OCI-LY1 (cell line): Measurements from ENCODE around the gene LRRC31.

Experiments
- H2AFZ ChIP-seq: fragments of 200-600 bp; sonication (generic), shearing (Covaris generic); 2 replicates; pipeline ENCODE4 v1.6.0; 2014; ENCODE audit warnings: antibody characterized with exemption, mild to moderate bottlenecking, low read length
- H3F3A ChIP-seq: fragments of 200-600 bp; sonication (generic), shearing (Covaris generic); 2 replicates; pipeline ENCODE4 v1.6.0; 2014; ENCODE audit warnings: mild to moderate bottlenecking, antibody characterized with exemption, low read length, moderate library complexity; ENCODE audit not compliant: insufficient read depth
- H3K27ac ChIP-seq: fragments of 200-600 bp; sonication (generic); 2 replicates; pipeline ENCODE4 v1.5.1; 2014; ENCODE audit warnings: low read length, mixed run types, mild to moderate bottlenecking, low read depth; ENCODE audit not compliant: poor library complexity, severe bottlenecking
- H3K27me3 ChIP-seq: fragments of 200-600 bp; sonication (generic); 2 replicates; pipeline ENCODE4 v1.6.0; 2014; ENCODE audit warnings: antibody characterized with exemption, mild to moderate bottlenecking, low read length, moderate library complexity; ENCODE audit not compliant: insufficient read depth
- H3K36me3 ChIP-seq: fragments of 200-600 bp; sonication (generic); 2 replicates; pipeline ENCODE4 v1.6.1; 2014; ENCODE audit warnings: mild to moderate bottlenecking, antibody characterized with exemption, low read length, moderate library complexity, mixed read lengths; ENCODE audit not compliant: insufficient read depth
- H3K4me1 ChIP-seq: fragments of 200-600 bp; sonication (generic); 2 replicates; pipeline ENCODE4 v1.5.1; 2014; ENCODE audit warnings: mild to moderate bottlenecking, low read length, moderate library complexity; ENCODE audit not compliant: insufficient read depth, severe bottlenecking
- H3K4me2 ChIP-seq: fragments of 200-600 bp; sonication (generic), shearing (Covaris generic); 2 replicates; pipeline ENCODE4 v1.6.1; 2014; ENCODE audit warnings: low read length
- H3K4me3 ChIP-seq: fragments of 200-600 bp; sonication (generic); 2 replicates; pipeline ENCODE4 v1.5.1; 2014; ENCODE audit warnings: low read length, low read depth, mild to moderate bottlenecking, mixed read lengths; ENCODE audit not compliant: poor library complexity, severe bottlenecking
- H3K79me2 ChIP-seq: fragments of 200-600 bp; shearing (Covaris generic); 2 replicates; pipeline ENCODE4 v1.6.1; 2016; ENCODE audit warnings: mixed run types, low read length, mixed read lengths; ENCODE audit not compliant: insufficient read depth
- H3K9ac ChIP-seq: fragments of 200-600 bp; sonication (generic), shearing (Covaris generic); 2 replicates; pipeline ENCODE4 v1.6.1; 2014; ENCODE audit warnings: mild to moderate bottlenecking, low read length, mixed read lengths
- H3K9me2 ChIP-seq: fragments of 200-600 bp; sonication (generic), shearing (Covaris generic); 2 replicates; pipeline ENCODE4 v1.6.1; 2014; ENCODE audit warnings: low read depth, mild to moderate bottlenecking, low read length, mixed read lengths
- H3K9me3 ChIP-seq: fragments of 200-600 bp; shearing (Covaris generic); 2 replicates; pipeline ENCODE4 v1.6.1; 2014; ENCODE audit warnings: low read length, mixed read lengths
- H4K20me1 ChIP-seq: fragments of 200-600 bp; sonication (generic), shearing (Covaris generic); 2 replicates; pipeline ENCODE4 v1.6.0; 2016; ENCODE audit warnings: mild to moderate bottlenecking, low read length; ENCODE audit not compliant: insufficient read depth
- EZH2 ChIP-seq: fragments of 200-600 bp; sonication (generic), shearing (Covaris generic); IDR thresholded peaks from 2 replicates; pipeline ENCODE4 v1.8.0; 2017; ENCODE audit warnings: borderline replicate concordance, mixed run types, mild to moderate bottlenecking, antibody characterized with exemption, low read length, moderate library complexity, mixed read lengths
- TF ChIP-seq, protein P1 (sequence below): fragments of 200-600 bp; sonication (generic), shearing (Covaris generic); IDR thresholded peaks from 2 replicates; pipeline ENCODE4 v1.5.1; 2017; ENCODE audit warnings: mild to moderate bottlenecking, antibody characterized with exemption, low read length, moderate library complexity, mixed read lengths

Gene LRRC31

DNA sequence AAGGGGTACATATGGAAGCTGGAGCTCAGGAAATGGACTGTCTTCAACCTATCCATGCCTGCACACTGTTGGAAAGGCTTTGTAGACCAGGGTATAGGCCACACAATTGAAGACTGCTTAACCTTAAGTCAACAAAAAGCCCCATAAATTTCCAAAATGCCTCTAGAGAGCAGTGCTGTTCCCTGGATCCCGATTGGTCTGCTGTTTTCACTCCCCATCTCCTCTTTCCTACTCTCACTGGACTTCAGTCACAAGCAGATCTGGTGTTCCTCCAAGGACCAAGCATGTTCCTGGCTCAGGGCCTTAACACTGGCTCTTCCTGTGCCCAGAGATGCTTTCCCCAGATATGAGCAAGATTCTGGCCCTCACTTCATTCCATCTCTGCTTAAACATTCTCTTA, 34.2 kb downstream of the LRRC31 start:
- no peak for TF ChIP-seq EZH2
- TF ChIP-seq, protein P1, sequence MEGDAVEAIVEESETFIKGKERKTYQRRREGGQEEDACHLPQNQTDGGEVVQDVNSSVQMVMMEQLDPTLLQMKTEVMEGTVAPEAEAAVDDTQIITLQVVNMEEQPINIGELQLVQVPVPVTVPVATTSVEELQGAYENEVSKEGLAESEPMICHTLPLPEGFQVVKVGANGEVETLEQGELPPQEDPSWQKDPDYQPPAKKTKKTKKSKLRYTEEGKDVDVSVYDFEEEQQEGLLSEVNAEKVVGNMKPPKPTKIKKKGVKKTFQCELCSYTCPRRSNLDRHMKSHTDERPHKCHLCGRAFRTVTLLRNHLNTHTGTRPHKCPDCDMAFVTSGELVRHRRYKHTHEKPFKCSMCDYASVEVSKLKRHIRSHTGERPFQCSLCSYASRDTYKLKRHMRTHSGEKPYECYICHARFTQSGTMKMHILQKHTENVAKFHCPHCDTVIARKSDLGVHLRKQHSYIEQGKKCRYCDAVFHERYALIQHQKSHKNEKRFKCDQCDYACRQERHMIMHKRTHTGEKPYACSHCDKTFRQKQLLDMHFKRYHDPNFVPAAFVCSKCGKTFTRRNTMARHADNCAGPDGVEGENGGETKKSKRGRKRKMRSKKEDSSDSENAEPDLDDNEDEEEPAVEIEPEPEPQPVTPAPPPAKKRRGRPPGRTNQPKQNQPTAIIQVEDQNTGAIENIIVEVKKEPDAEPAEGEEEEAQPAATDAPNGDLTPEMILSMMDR = no peak
- Histone ChIP-seq H3K4me2 (no peak overlapping the region), H3K4me1 (peaks cover 16% of the 10 kb centered on the region), H3K4me3 (no peak overlapping the region), H3K27me3 (no peaks in the 10 kb centered on the region), H3K9ac (no peak overlapping the region), H3K36me3 (no peaks in the 10 kb centered on the region), H4K20me1 (no peaks in the 10 kb centered on the region), H2AFZ (peak overlapping the region; percentile 65; the same call in 1 of the 2 replicates), H3K9me2 (no peaks in the 10 kb centered on the region), H3K79me2 (no peaks in the 10 kb centered on the region), H3K27ac (peak overlapping the region; percentile 64), H3K9me3 (no peaks in the 10 kb centered on the region), H3F3A (no peaks in the 10 kb centered on the region)

DNA sequence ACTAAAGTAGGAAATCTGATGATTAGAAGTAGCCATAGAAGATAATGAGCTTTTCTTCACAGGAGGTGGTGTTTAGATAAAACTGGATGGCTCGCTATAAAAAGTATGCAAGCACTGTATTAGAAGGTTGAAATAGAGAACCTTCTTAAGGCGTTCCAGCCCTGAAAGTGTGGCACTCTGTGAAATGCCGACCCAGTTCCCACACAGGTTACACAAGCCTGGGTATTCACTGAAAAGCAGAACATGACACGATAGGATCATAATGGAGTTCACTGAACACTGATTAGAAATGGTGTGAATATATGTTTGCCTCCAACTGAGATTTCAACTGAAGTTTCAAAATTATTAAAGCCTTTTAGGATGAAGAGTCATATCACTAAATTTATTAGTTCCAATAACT, 42.0 kb downstream of the LRRC31 start:
- no peaks in the 10 kb centered on the region for H3K27me3 ChIP-seq
- no peaks in the 10 kb centered on the region for H3K9me2 ChIP-seq
- no peak overlapping the region for H2AFZ ChIP-seq
- H3K9ac ChIP-seq = no peak overlapping the region
- no peaks in the 10 kb centered on the region for H3F3A ChIP-seq
- H3K4me1 ChIP-seq = no peaks in the 10 kb centered on the region
- no peaks in the 10 kb centered on the region for H4K20me1 ChIP-seq
- no peak for TF ChIP-seq EZH2
- TF ChIP-seq, protein P1 = no peak
- no peak overlapping the region for H3K4me3 ChIP-seq
- no peaks in the 10 kb centered on the region for H3K36me3 ChIP-seq
- no peak overlapping the region for H3K4me2 ChIP-seq
- H3K9me3 ChIP-seq = no peaks in the 10 kb centered on the region
- no peaks in the 10 kb centered on the region for H3K79me2 ChIP-seq
- H3K27ac ChIP-seq = no peak overlapping the region

DNA sequence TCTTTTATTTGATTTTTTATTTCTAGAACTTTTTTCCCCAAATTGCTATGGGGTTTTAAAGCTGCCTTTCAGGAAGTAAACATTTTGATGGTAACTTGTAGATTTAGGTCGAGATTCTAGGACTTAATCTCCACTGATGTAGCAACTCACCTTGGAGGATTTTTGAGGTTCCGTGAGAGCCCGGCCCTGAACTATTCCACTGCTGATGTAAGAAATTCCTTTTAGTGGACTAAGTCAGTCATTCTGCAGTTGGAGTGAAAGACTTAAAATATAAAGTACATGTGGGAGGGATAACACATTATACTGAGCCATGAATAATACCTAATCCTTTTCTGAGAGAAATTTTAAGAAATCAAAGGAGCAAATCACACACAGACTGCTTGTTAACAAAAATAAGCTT, 44.4 kb downstream of the LRRC31 start:
- H3K36me3 ChIP-seq = no peaks in the 10 kb centered on the region
- H3K4me2 ChIP-seq = no peak overlapping the region
- H3K9me3 ChIP-seq = no peaks in the 10 kb centered on the region
- H3K9me2 ChIP-seq = no peaks in the 10 kb centered on the region
- H3K4me3 ChIP-seq = no peak overlapping the region
- TF ChIP-seq, protein P1 = no peak
- no peak for TF ChIP-seq EZH2
- no peaks in the 10 kb centered on the region for H3K27me3 ChIP-seq
- H3F3A ChIP-seq = no peaks in the 10 kb centered on the region
- no peak overlapping the region for H3K27ac ChIP-seq
- H3K79me2 ChIP-seq = no peaks in the 10 kb centered on the region
- no peaks in the 10 kb centered on the region for H4K20me1 ChIP-seq
- no peak overlapping the region for H3K9ac ChIP-seq
- H3K4me1 ChIP-seq = no peaks in the 10 kb centered on the region
- no peak overlapping the region for H2AFZ ChIP-seq
